DND-41 (cell line): ENCODE measurements around the gene STK4.
"Not testable (repeated sequence)": the region's sequence is repeated elsewhere in the genome, so short reads cannot be mapped to it uniquely, and the experiment has no call there.

ENCODE experiments used
- ATAC-seq: fragments of 200-7000 bp; cut with Tn5 transposase; 3 replicates; pipeline ENCODE4 v1.9.1; 2021; ENCODE audit warnings: low read depth; ENCODE audit not compliant: insufficient read depth
- DNase-seq: peaks from one replicate; pipeline ENCODE4 v3.0.0-alpha.2; 2020
- H2AFZ ChIP-seq: 2 replicates; pipeline ENCODE4 v1.6.0; 2012; ENCODE audit warnings: low read depth, low read length
- H3K27ac ChIP-seq: 2 replicates; pipeline ENCODE4 v1.5.1; 2012; ENCODE audit warnings: low read length, inconsistent platforms
- H3K27me3 ChIP-seq: fragments of 200-600 bp; sonication (generic); 2 replicates; pipeline ENCODE4 v1.6.0; 2012; ENCODE audit warnings: low read length, mild to moderate bottlenecking, inconsistent platforms; ENCODE audit not compliant: insufficient read depth, poor library complexity
- H3K36me3 ChIP-seq: 2 replicates; pipeline ENCODE4 v1.5.1; 2012; ENCODE audit warnings: low read length, inconsistent platforms; ENCODE audit not compliant: insufficient read depth
- H3K4me1 ChIP-seq: 2 replicates; pipeline ENCODE4 v1.5.1; 2012; ENCODE audit warnings: mild to moderate bottlenecking, low read length; ENCODE audit not compliant: insufficient read depth
- H3K4me2 ChIP-seq: 2 replicates; pipeline ENCODE4 v1.6.0; 2012; ENCODE audit warnings: mild to moderate bottlenecking, moderate library complexity, low read length, inconsistent platforms; ENCODE audit not compliant: insufficient read depth
- H3K4me3 ChIP-seq, 2 experiments: fragments of 200-600 bp in 1 of 2; shearing (Covaris generic) in 1 of 2; 2 replicates each; pipeline ENCODE4 v1.5.1; 2012 to 2016; ENCODE audit warnings: inconsistent platforms in 2 of 2, low read length in 2 of 2, mild to moderate bottlenecking in 2 of 2, low read depth in 1 of 2, moderate library complexity in 1 of 2
- H3K79me2 ChIP-seq: 2 replicates; pipeline ENCODE4 v1.6.0; 2012; ENCODE audit warnings: low read length, inconsistent platforms; ENCODE audit not compliant: insufficient read depth
- H3K9ac ChIP-seq: 2 replicates; pipeline ENCODE4 v1.6.0; 2012; ENCODE audit warnings: low read depth, mild to moderate bottlenecking, inconsistent platforms, low read length, moderate library complexity
- H3K9me3 ChIP-seq: 2 replicates; pipeline ENCODE4 v1.5.1; 2012; ENCODE audit warnings: low read length, moderate library complexity, mild to moderate bottlenecking, inconsistent platforms; ENCODE audit not compliant: insufficient read depth, severe bottlenecking
- H4K20me1 ChIP-seq: 2 replicates; pipeline ENCODE4 v1.6.0; 2012; ENCODE audit warnings: low read length; ENCODE audit not compliant: insufficient read depth
- CTCF ChIP-seq: IDR thresholded peaks from 2 replicates; pipeline ENCODE4 v1.5.1; 2012; ENCODE audit warnings: borderline replicate concordance, low read length, moderate library complexity, mild to moderate bottlenecking; ENCODE audit not compliant: poor library complexity, severe bottlenecking; ENCODE audit errors: extremely low read depth
- EZH2 ChIP-seq: IDR thresholded peaks from 3 replicates; pipeline ENCODE4 v1.6.1; 2012; ENCODE audit warnings: borderline replicate concordance, low read depth, mild to moderate bottlenecking, moderate library complexity, low read length, inconsistent platforms; ENCODE audit not compliant: severe bottlenecking

Gene STK4

DNA sequence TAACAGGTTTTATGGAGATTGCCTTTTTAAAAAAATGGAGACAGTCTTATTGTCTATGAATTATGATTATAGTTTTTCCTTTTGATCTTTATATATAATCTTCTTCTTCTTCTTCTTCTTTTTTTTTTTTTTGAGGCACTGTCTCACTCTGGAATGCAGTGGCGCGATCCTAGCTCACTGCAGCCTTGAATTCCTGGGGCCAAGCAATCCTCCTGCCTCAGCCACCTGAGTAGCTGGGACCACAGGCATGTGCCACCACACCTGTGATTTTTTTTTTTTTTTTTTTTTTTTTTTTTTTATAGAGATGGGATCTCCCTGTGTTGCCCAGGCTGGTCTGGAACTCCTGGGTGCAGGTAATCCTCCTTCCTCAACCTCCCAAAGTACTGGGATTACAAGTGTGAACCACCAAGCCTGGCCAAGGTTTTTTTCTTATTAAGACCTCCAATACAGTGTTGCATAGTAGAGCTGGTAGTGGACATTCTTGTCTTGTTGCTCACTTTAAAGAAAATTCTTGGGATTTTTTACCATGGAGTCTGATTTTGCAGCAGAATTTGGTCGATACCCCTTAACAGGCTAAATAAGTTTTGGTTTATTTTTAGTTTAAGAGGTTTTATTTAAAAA lies 46.5 kb downstream of the STK4 start:
- no peak for ATAC-seq
- no peaks in the 10 kb centered on the region for H3K9me3 ChIP-seq
- H3K9ac ChIP-seq, result no peak overlapping the region
- no peaks in the 10 kb centered on the region for H3K27me3 ChIP-seq
- TF ChIP-seq CTCF (no peak), EZH2 (no peak)
- no peaks in the 10 kb centered on the region for H3K4me1 ChIP-seq
- peaks cover 4% of the 10 kb centered on the region; the same call in 1 of the 2 replicates for H3K79me2 ChIP-seq
- no peak overlapping the region for H2AFZ ChIP-seq
- peaks cover 62% of the 10 kb centered on the region for H3K36me3 ChIP-seq
- DNase-seq, result no peak
- no peak overlapping the region for H3K4me3 ChIP-seq
- no peak overlapping the region for H3K4me2 ChIP-seq
- no peak overlapping the region for H3K27ac ChIP-seq
- H4K20me1 ChIP-seq, result no peaks in the 10 kb centered on the region; the same call in 1 of the 2 replicates

GRCh38 chr20:45014131-45014530 lies 47.8 kb downstream of the STK4 start:
- ATAC-seq, H3K4me3 ChIP-seq, H3K27ac ChIP-seq, H4K20me1 ChIP-seq, H3K79me2 ChIP-seq, H3K4me2 ChIP-seq, DNase-seq, H3K27me3 ChIP-seq, H2AFZ ChIP-seq, H3K9me3 ChIP-seq, H3K9ac ChIP-seq, H3K4me1 ChIP-seq: not testable (repeated sequence)
- H3K36me3 ChIP-seq, result peaks cover 60% of the 10 kb centered on the region

DNA sequence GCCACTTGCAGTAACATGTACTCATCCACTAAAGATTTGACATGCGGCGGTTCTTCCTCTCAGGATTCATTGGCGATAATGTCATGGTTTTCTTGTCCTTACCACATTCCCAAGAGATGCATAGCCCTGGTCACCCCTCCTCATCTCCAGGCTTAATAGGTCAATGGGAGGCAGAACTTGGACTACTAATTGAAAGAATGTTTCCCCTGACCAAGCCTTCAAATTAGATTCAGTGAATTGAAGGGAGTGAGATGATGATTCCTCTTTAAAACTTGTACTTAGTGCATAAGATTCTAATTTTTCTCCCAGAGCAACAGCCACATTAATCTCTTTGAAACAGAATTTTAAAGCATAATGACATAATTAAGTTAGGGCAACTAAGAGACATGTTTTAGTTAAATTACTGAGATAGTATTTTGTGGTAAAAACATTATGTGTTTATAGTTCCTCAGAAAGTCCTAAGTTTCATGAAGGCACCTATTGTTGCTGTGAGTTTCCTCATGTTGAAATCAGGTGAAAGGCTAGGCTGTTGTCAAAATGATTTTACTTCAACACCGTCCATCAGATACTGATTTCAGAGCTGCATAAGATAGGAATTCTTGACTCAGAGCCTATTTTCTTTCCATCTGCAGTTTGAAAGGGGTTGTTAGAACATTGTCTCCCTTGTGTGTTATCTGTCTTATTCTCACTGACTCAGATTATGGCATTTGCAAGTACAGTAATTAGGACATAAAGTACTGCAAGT lies 48.5 kb downstream of the STK4 start:
- DNase-seq, result no peak

More for the DNA sequence above, 48.5 kb downstream of the STK4 start:
- no peak overlapping the region for H3K27ac ChIP-seq
- no peaks in the 10 kb centered on the region for H3K9me3 ChIP-seq
- no peaks in the 10 kb centered on the region for H3K27me3 ChIP-seq
- no peaks in the 10 kb centered on the region for H3K4me1 ChIP-seq
- peaks cover 66% of the 10 kb centered on the region for H3K36me3 ChIP-seq
- H2AFZ ChIP-seq, result no peak overlapping the region
- TF ChIP-seq CTCF (no peak), EZH2 (no peak)
- no peak overlapping the region for H3K4me3 ChIP-seq
- no peak for ATAC-seq
- no peak overlapping the region for H3K4me2 ChIP-seq
- H3K9ac ChIP-seq, result no peak overlapping the region
- H4K20me1 ChIP-seq, result no peaks in the 10 kb centered on the region
- no peaks in the 10 kb centered on the region; the same call in 1 of the 2 replicates for H3K79me2 ChIP-seq
